DND-41 (cell line): ENCODE results near the gene SEMA4F.

Source experiments
- ATAC-seq: fragments of 200-7000 bp; cut with Tn5 transposase; 3 replicates; pipeline ENCODE4 v1.9.1; 2021; ENCODE audit warnings: low read depth; ENCODE audit not compliant: insufficient read depth
- DNase-seq: peaks from one replicate; pipeline ENCODE4 v3.0.0-alpha.2; 2020
- H2AFZ ChIP-seq: 2 replicates; pipeline ENCODE4 v1.6.0; 2012; ENCODE audit warnings: low read depth, low read length
- H3K27ac ChIP-seq: 2 replicates; pipeline ENCODE4 v1.5.1; 2012; ENCODE audit warnings: low read length, inconsistent platforms
- H3K27me3 ChIP-seq: fragments of 200-600 bp; sonication (generic); 2 replicates; pipeline ENCODE4 v1.6.0; 2012; ENCODE audit warnings: low read length, mild to moderate bottlenecking, inconsistent platforms; ENCODE audit not compliant: insufficient read depth, poor library complexity
- H3K36me3 ChIP-seq: 2 replicates; pipeline ENCODE4 v1.5.1; 2012; ENCODE audit warnings: low read length, inconsistent platforms; ENCODE audit not compliant: insufficient read depth
- H3K4me1 ChIP-seq: 2 replicates; pipeline ENCODE4 v1.5.1; 2012; ENCODE audit warnings: mild to moderate bottlenecking, low read length; ENCODE audit not compliant: insufficient read depth
- H3K4me2 ChIP-seq: 2 replicates; pipeline ENCODE4 v1.6.0; 2012; ENCODE audit warnings: mild to moderate bottlenecking, moderate library complexity, low read length, inconsistent platforms; ENCODE audit not compliant: insufficient read depth
- H3K4me3 ChIP-seq, 2 experiments: fragments of 200-600 bp in 1 of 2; shearing (Covaris generic) in 1 of 2; 2 replicates each; pipeline ENCODE4 v1.5.1; 2012 to 2016; ENCODE audit warnings: inconsistent platforms in 2 of 2, low read length in 2 of 2, mild to moderate bottlenecking in 2 of 2, low read depth in 1 of 2, moderate library complexity in 1 of 2
- H3K79me2 ChIP-seq: 2 replicates; pipeline ENCODE4 v1.6.0; 2012; ENCODE audit warnings: low read length, inconsistent platforms; ENCODE audit not compliant: insufficient read depth
- H3K9ac ChIP-seq: 2 replicates; pipeline ENCODE4 v1.6.0; 2012; ENCODE audit warnings: low read depth, mild to moderate bottlenecking, inconsistent platforms, low read length, moderate library complexity
- H3K9me3 ChIP-seq: 2 replicates; pipeline ENCODE4 v1.5.1; 2012; ENCODE audit warnings: low read length, moderate library complexity, mild to moderate bottlenecking, inconsistent platforms; ENCODE audit not compliant: insufficient read depth, severe bottlenecking
- H4K20me1 ChIP-seq: 2 replicates; pipeline ENCODE4 v1.6.0; 2012; ENCODE audit warnings: low read length; ENCODE audit not compliant: insufficient read depth
- CTCF ChIP-seq: IDR thresholded peaks from 2 replicates; pipeline ENCODE4 v1.5.1; 2012; ENCODE audit warnings: borderline replicate concordance, low read length, moderate library complexity, mild to moderate bottlenecking; ENCODE audit not compliant: poor library complexity, severe bottlenecking; ENCODE audit errors: extremely low read depth
- EZH2 ChIP-seq: IDR thresholded peaks from 3 replicates; pipeline ENCODE4 v1.6.1; 2012; ENCODE audit warnings: borderline replicate concordance, low read depth, mild to moderate bottlenecking, moderate library complexity, low read length, inconsistent platforms; ENCODE audit not compliant: severe bottlenecking

Gene SEMA4F

GRCh38 chr2:74655579-74655978 is 1.5 kb downstream of the SEMA4F start:
- no peak overlapping the region for H2AFZ ChIP-seq
- no peaks in the 10 kb centered on the region for H3K79me2 ChIP-seq
- ATAC-seq: no peak
- no peak for DNase-seq
- no peaks in the 10 kb centered on the region for H3K9me3 ChIP-seq
- TF ChIP-seq CTCF (no peak), EZH2 (no peak)
- no peak overlapping the region for H3K4me3 ChIP-seq
- H3K4me1 ChIP-seq: peaks cover 20% of the 10 kb centered on the region
- H3K4me2 ChIP-seq: no peak overlapping the region
- no peak overlapping the region for H3K27ac ChIP-seq
- H3K9ac ChIP-seq: no peak overlapping the region
- H4K20me1 ChIP-seq: no peaks in the 10 kb centered on the region
- no peaks in the 10 kb centered on the region for H3K36me3 ChIP-seq
- H3K27me3 ChIP-seq: no peaks in the 10 kb centered on the region

GRCh38 chr2:74658516-74658915 is 4.5 kb downstream of the SEMA4F start:
- Histone ChIP-seq H3K27ac (no peak overlapping the region), H3K4me2 (no peak overlapping the region), H3K4me3 (no peak overlapping the region), H3K9ac (no peak overlapping the region), H2AFZ (no peak overlapping the region), H3K79me2 (no peaks in the 10 kb centered on the region), H4K20me1 (no peaks in the 10 kb centered on the region), H3K4me1 (peaks cover 18% of the 10 kb centered on the region), H3K36me3 (no peaks in the 10 kb centered on the region), H3K9me3 (no peaks in the 10 kb centered on the region), H3K27me3 (no peaks in the 10 kb centered on the region)
- ATAC-seq (no peak), DNase-seq (no peak)
- TF ChIP-seq EZH2: no peak
- TF ChIP-seq CTCF: no peak

DNA sequence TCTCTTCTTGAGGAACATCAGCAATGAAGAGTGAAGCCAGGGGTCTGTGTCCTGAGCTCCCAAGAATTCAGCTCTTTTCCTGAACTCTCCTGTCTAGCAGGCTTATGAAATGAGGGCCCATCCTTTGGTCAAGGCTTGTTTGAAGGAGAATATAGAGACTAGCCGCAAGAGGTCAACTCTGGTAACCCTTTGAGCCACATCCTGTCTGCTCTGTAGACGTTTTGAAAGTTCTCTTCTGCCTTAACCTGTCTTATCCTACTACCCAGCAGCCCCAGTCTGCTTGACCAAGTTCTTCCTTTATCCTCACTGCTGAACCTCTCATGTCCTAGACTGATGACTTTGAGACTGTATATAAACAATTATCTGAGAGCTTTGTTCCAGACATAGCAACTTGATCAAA is 5.4 kb downstream of the SEMA4F start:
- Histone ChIP-seq H2AFZ (no peak overlapping the region), H3K4me1 (peaks cover 8% of the 10 kb centered on the region), H3K36me3 (no peaks in the 10 kb centered on the region), H3K9me3 (no peaks in the 10 kb centered on the region), H3K27me3 (no peaks in the 10 kb centered on the region), H3K27ac (no peak overlapping the region), H3K79me2 (no peaks in the 10 kb centered on the region), H4K20me1 (no peaks in the 10 kb centered on the region), H3K9ac (no peak overlapping the region), H3K4me3 (no peak overlapping the region), H3K4me2 (no peak overlapping the region)
- ATAC-seq: no peak
- DNase-seq: no peak
- TF ChIP-seq EZH2 (no peak), CTCF (no peak)

DNA sequence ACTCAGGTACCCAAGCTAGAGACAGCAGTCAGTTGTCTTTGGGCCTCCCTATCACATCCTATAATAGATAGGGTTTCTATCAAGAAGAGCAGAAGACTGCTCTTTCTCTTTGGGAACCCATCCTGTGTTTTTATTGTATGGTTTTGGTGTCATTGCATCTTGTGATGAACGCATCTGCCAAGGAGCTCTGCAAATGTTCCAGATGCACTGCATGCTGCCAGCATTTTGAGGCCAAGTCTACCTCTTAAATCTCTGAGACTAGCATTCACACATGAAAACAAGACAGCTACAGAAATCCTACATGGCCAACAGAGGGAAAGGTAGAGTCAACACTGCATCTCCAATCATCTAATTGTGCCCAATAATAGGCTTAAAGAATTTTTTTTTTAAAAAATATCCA is 14.0 kb downstream of the SEMA4F start:
- DNase-seq (no peak), ATAC-seq (no peak)
- no peak overlapping the region for H3K4me3 ChIP-seq
- H3K27ac ChIP-seq: no peak overlapping the region
- no peak overlapping the region for H3K4me2 ChIP-seq
- TF ChIP-seq CTCF: no peak
- TF ChIP-seq EZH2: no peak
- H3K36me3 ChIP-seq: no peaks in the 10 kb centered on the region
- no peaks in the 10 kb centered on the region for H3K79me2 ChIP-seq
- H4K20me1 ChIP-seq: no peaks in the 10 kb centered on the region
- H3K9me3 ChIP-seq: no peaks in the 10 kb centered on the region
- no peak overlapping the region for H3K9ac ChIP-seq
- H3K27me3 ChIP-seq: no peaks in the 10 kb centered on the region
- H3K4me1 ChIP-seq: no peaks in the 10 kb centered on the region
- no peak overlapping the region for H2AFZ ChIP-seq
